HCT116 (cell line): ENCODE results near the gene RNASE9.
"Not testable (repeated sequence)": the region's sequence is repeated elsewhere in the genome, so short reads cannot be mapped to it uniquely, and the experiment has no call there.

Source experiments
- CBX3 ChIP-seq: IDR thresholded peaks from 2 replicates; pipeline ENCODE4 v1.6.1; 2012; ENCODE audit warnings: low read depth
- CTCF ChIP-seq, 3 experiments: fragments of 200-600 bp in 1 of 3; sonication (generic) in 1 of 3; IDR thresholded peaks in 2 of 3; conservative IDR thresholded peaks in 1 of 3; 2 replicates each; pipeline ENCODE4 v1.5.1; 2012 to 2017; ENCODE audit warnings: low read depth in 2 of 3, low read length in 2 of 3, antibody characterized with exemption in 1 of 3, borderline replicate concordance in 1 of 3, control low read depth in 1 of 3, mild to moderate bottlenecking in 1 of 3, mixed read lengths in 1 of 3, mixed run types in 1 of 3, moderate library complexity in 1 of 3; ENCODE audit not compliant: insufficient read depth in 1 of 3
- EGR1 ChIP-seq: IDR thresholded peaks from 2 replicates; pipeline ENCODE4 v1.6.1; 2012; ENCODE audit warnings: low read depth
- ELF1 ChIP-seq: IDR thresholded peaks from 2 replicates; pipeline ENCODE4 v1.6.1; 2012; ENCODE audit warnings: low read depth, borderline replicate concordance
- MAX ChIP-seq: IDR thresholded peaks from 2 replicates; pipeline ENCODE4 v1.6.1; 2012
- POLR2A ChIP-seq: IDR thresholded peaks from 2 replicates; pipeline ENCODE4 v1.7.0; 2011; ENCODE audit warnings: borderline replicate concordance; ENCODE audit not compliant: insufficient read depth, insufficient read length; ENCODE audit errors: extremely low read depth
- RAD21 ChIP-seq: IDR thresholded peaks from 2 replicates; pipeline ENCODE4 v1.6.1; 2012; ENCODE audit warnings: low read depth, mild to moderate bottlenecking
- REST ChIP-seq: IDR thresholded peaks from 2 replicates; pipeline ENCODE4 v1.6.1; 2012; ENCODE audit warnings: low read depth
- SP1 ChIP-seq: IDR thresholded peaks from 2 replicates; pipeline ENCODE4 v1.6.1; 2012; ENCODE audit warnings: low read depth
- SRF ChIP-seq: IDR thresholded peaks from 2 replicates; pipeline ENCODE4 v1.6.1; 2012; ENCODE audit warnings: low read depth

GRCh38 chr14:20572382-20572990 is 11.6 kb upstream of the RNASE9 start:
- TF ChIP-seq CTCF (IDR thresholded peaks at IDR 0.05 in 2 of 3, conservative IDR thresholded peaks at IDR 0.05 in 1 of 3; ENCODE audit: borderline replicate concordance in 1 of 3, insufficient read depth in 1 of 3, low read depth in 2 of 3, low read length in 2 of 3); POLR2A; ELF1; EGR1; CBX3; SP1; SRF; MAX; RAD21; REST: not testable (repeated sequence)
